ENCODE results near the gene BAIAP2.

GRCh38 chr17:81011951-81012350 lies 23.0 kb upstream of the BAIAP2 start:
- TF ChIP-seq CTCF (IDR thresholded peaks at IDR 0.05) (no peak), EZH2 (IDR thresholded peaks at IDR 0.05; ENCODE audit: borderline replicate concordance, insufficient read depth, low read depth, low read length, poor library complexity, severe bottlenecking) (no peak)
